Measurements from ENCODE around the gene COL17A1. TPM values are rescaled to one million over a fixed set of nuclear protein-coding genes. Genes with fewer than 3 reads are reported as not detected.

COL17A1 gene
- total RNA-seq, 1 experiment from 2014 or later: not detected

GRCh38 chr10:104036518-104037260, 49.0 kb downstream of the COL17A1 start:
- no peak overlapping the region for H3K27ac ChIP-seq (ENCODE audit: low read depth, low read length, poor library complexity, severe bottlenecking)
- POLR2A ChIA-PET (ENCODE audit: low non-redundant PET): no interaction called here
- CTCF ChIA-PET: no interaction called here
- H3K4me1 ChIP-seq (ENCODE audit: insufficient read depth, low read length, poor library complexity, severe bottlenecking): no peaks in the 10 kb centered on the region
- intact Hi-C loops (cut with micrococcal nuclease; ENCODE audit: unreplicated experiment): no loop called here
- TF ChIP-seq CTCF (conservative IDR thresholded peaks at IDR 0.05; ENCODE audit: low read depth, low read length): no peak
- no peak for TF ChIP-seq EZH2 (IDR thresholded peaks at IDR 0.05; ENCODE audit: borderline replicate concordance, low read depth, low read length, poor library complexity, severe bottlenecking)
- no peak for DNase-seq (ENCODE audit: low spot score)
- no peaks in the 10 kb centered on the region for H3K36me3 ChIP-seq (ENCODE audit: insufficient read depth, low read length, poor library complexity, severe bottlenecking)
- no peaks in the 10 kb centered on the region for H3K27me3 ChIP-seq (replicated peaks; ENCODE audit: insufficient read depth, low read depth, low read length, poor library complexity)
- no TSS peak for BruUV-seq (replicated peaks)
- no peak overlapping the region for H3K4me3 ChIP-seq (ENCODE audit: low read depth, low read length, poor library complexity, severe bottlenecking)
- no peaks in the 10 kb centered on the region for H3K9me3 ChIP-seq (ENCODE audit: low read depth, low read length, poor library complexity, severe bottlenecking)

GRCh38 chr10:104036069-104036384, 49.7 kb downstream of the COL17A1 start:
- BruUV-seq (replicated peaks): no TSS peak
- Histone ChIP-seq H3K27ac (ENCODE audit: low read depth, low read length, poor library complexity, severe bottlenecking) (no peak overlapping the region), H3K27me3 (replicated peaks; ENCODE audit: insufficient read depth, low read depth, low read length, poor library complexity) (no peaks in the 10 kb centered on the region), H3K4me1 (ENCODE audit: insufficient read depth, low read length, poor library complexity, severe bottlenecking) (no peaks in the 10 kb centered on the region), H3K9me3 (ENCODE audit: low read depth, low read length, poor library complexity, severe bottlenecking) (no peaks in the 10 kb centered on the region), H3K4me3 (ENCODE audit: low read depth, low read length, poor library complexity, severe bottlenecking) (no peak overlapping the region), H3K36me3 (ENCODE audit: insufficient read depth, low read length, poor library complexity, severe bottlenecking) (no peaks in the 10 kb centered on the region)
- no peak for TF ChIP-seq CTCF (conservative IDR thresholded peaks at IDR 0.05; ENCODE audit: low read depth, low read length)
- TF ChIP-seq EZH2 (IDR thresholded peaks at IDR 0.05; ENCODE audit: borderline replicate concordance, low read depth, low read length, poor library complexity, severe bottlenecking): no peak
- ChIA-PET CTCF (no interaction called here), POLR2A (ENCODE audit: low non-redundant PET) (no interaction called here)
- intact Hi-C loops (cut with micrococcal nuclease; ENCODE audit: unreplicated experiment): no loop called here
- no peak for DNase-seq (ENCODE audit: low spot score)

- no peak for DNase-seq (ENCODE audit: low spot score)
- BruUV-seq (replicated peaks): no TSS peak
- Histone ChIP-seq H3K36me3 (ENCODE audit: insufficient read depth, low read length, poor library complexity, severe bottlenecking) (no peaks in the 10 kb centered on the region), H3K27me3 (replicated peaks; ENCODE audit: insufficient read depth, low read depth, low read length, poor library complexity) (no peaks in the 10 kb centered on the region), H3K4me3 (ENCODE audit: low read depth, low read length, poor library complexity, severe bottlenecking) (no peak overlapping the region), H3K27ac (ENCODE audit: low read depth, low read length, poor library complexity, severe bottlenecking) (no peak overlapping the region), H3K9me3 (ENCODE audit: low read depth, low read length, poor library complexity, severe bottlenecking) (no peaks in the 10 kb centered on the region), H3K4me1 (ENCODE audit: insufficient read depth, low read length, poor library complexity, severe bottlenecking) (no peaks in the 10 kb centered on the region)
- TF ChIP-seq EZH2 (IDR thresholded peaks at IDR 0.05; ENCODE audit: borderline replicate concordance, low read depth, low read length, poor library complexity, severe bottlenecking): no peak
- TF ChIP-seq CTCF (conservative IDR thresholded peaks at IDR 0.05; ENCODE audit: low read depth, low read length): no peak
- POLR2A ChIA-PET (ENCODE audit: low non-redundant PET): interaction anchor here (1.3 kb wide), 1 partner anchor 86 kb away, joined by 4 read pairs; the partner anchor contains the start of gene SFR1
- CTCF ChIA-PET: no interaction called here
- intact Hi-C loops (cut with micrococcal nuclease; ENCODE audit: unreplicated experiment): no loop called here
These were observed 50.2 kb downstream of the COL17A1 start for GRCh38 chr10:104035194-104036068.
